NCI-H345 (cell line): ENCODE measurements around the gene SCRN1.
A peak's percentile ranks its signal among the peaks of the same experiment; 100 is the strongest.

Experiments used
- DNase-seq: peaks from one replicate; lab custom pipeline; 2025; lab: John Stamatoyannopoulos, UW

SCRN1 gene

GRCh38 chr7:30003098-30003497, 13.5 kb upstream of the SCRN1 start:
- no peak for DNase-seq

- DNase-seq, result peak; percentile 31
Measured at GRCh38 chr7:30001998-30002397, 12.4 kb upstream of the SCRN1 start.

- DNase-seq, result no peak
Measured at GRCh38 chr7:29998489-29998888, 8.9 kb upstream of the SCRN1 start.

GRCh38 chr7:29996321-29996720, 6.7 kb upstream of the SCRN1 start:
- no peak for DNase-seq

GRCh38 chr7:29995652-29996051, 6.1 kb upstream of the SCRN1 start:
- DNase-seq, result no peak

- no peak for DNase-seq
Measured at GRCh38 chr7:29993140-29993539, 3.5 kb upstream of the SCRN1 start.

- DNase-seq, result no peak
Measured at GRCh38 chr7:29991937-29992336, 2.3 kb upstream of the SCRN1 start.

GRCh38 chr7:29990931-29991330, 1.3 kb upstream of the SCRN1 start:
- no peak for DNase-seq

GRCh38 chr7:29988424-29989256, 961 bp downstream of the SCRN1 start:
- peak; percentile 38 for DNase-seq

GRCh38 chr7:29987811-29988317, 1.7 kb downstream of the SCRN1 start:
- no peak for DNase-seq

- DNase-seq, result no peak
Measured at GRCh38 chr7:29987083-29987482, 2.5 kb downstream of the SCRN1 start.

- DNase-seq, result no peak
Measured at GRCh38 chr7:29980151-29980550, 9.4 kb downstream of the SCRN1 start.

- no peak for DNase-seq
Measured at GRCh38 chr7:29977886-29978651, 11.5 kb downstream of the SCRN1 start.

GRCh38 chr7:29976673-29977415, 12.8 kb downstream of the SCRN1 start:
- DNase-seq, result no peak

- DNase-seq, result no peak
Measured at GRCh38 chr7:29976266-29976665, 13.3 kb downstream of the SCRN1 start.

GRCh38 chr7:29975561-29975960, 14.0 kb downstream of the SCRN1 start:
- DNase-seq, result no peak

GRCh38 chr7:29974286-29974685, 15.3 kb downstream of the SCRN1 start:
- DNase-seq, result no peak

GRCh38 chr7:29972315-29972669, 17.3 kb downstream of the SCRN1 start:
- DNase-seq, result no peak

GRCh38 chr7:29971566-29972314, 17.9 kb downstream of the SCRN1 start:
- DNase-seq, result no peak

GRCh38 chr7:29970158-29970557, 19.4 kb downstream of the SCRN1 start:
- DNase-seq, result no peak

- no peak for DNase-seq
Measured at GRCh38 chr7:29969738-29970137, 19.9 kb downstream of the SCRN1 start.
